GM21360 (cell line): ENCODE data around the gene ERBB4.
A peak's percentile ranks its signal among the peaks of the same experiment; 100 is the strongest.
"Not testable (repeated sequence)": the region's sequence is repeated elsewhere in the genome, so short reads cannot be mapped to it uniquely, and the experiment has no call there.

ENCODE experiments used
- ATAC-seq: cut with Tn5 transposase; IDR thresholded peaks from one replicate; pipeline ENCODE4 v1.9.1; 2021; ENCODE audit warnings: mild to moderate bottlenecking, moderate library complexity; ENCODE audit not compliant: unreplicated experiment

ERBB4 gene

DNA sequence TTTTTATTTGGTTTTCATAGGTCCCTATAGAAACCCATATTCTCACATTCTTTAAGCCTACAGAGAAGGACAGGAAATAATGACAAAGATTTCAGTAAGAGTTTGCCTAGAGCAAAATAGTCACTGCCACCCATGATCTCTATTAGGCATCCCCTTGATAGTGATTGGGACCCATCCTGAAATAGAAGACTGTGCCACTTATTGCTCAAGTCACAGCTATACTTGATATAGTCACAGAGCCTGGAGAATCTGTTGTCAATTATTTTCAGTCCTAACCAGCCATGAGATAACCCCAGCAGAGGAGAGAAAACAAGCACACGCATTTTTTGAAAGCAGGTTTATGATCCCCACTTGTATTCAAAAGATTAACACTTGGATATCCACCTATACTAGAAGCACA is 8.2 kb downstream of the ERBB4 start:
- no peak for ATAC-seq

GRCh38 chr2:212528106-212528856 is 10.3 kb downstream of the ERBB4 start:
- ATAC-seq = no peak

DNA sequence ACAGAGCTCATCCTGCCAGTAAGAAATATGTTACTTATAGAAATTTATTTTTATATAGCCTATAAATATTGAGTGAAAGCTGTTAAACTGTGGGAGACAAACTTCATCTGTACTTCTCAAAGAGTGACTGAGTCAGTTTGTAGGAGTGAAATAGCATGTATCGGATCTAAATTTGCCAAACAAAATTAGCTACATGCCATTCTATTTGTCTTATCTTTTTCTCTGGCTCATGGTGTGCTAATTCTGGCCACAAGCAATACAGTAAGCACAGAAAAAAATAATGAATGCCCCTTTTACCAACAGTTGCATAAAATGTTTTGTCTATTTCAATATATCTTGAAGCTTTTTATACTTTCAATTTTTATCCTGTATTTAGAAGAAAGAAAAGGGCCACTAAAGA is 12.5 kb downstream of the ERBB4 start:
- ATAC-seq = no peak

- ATAC-seq = no peak
These were observed 14.8 kb downstream of the ERBB4 start for GRCh38 chr2:212523756-212524155.

DNA sequence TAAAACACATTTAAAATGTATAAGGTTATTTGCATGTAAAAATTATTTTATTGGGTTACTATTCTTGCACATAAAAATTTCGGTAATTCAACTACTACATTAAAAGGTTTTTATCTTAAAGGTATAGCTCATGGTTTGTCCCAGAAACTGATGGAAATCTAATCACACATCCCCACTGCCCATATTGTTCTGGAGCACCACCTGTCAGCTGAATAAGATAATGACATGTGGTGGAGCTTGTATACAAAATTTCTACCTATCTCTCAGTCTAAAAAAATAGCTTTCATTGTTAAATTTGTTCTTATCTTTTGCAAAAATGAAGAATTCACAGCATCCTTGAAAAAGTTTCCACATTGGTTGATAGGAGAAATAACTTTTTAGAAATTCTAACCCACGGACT is 18.3 kb downstream of the ERBB4 start:
- ATAC-seq = no peak

DNA sequence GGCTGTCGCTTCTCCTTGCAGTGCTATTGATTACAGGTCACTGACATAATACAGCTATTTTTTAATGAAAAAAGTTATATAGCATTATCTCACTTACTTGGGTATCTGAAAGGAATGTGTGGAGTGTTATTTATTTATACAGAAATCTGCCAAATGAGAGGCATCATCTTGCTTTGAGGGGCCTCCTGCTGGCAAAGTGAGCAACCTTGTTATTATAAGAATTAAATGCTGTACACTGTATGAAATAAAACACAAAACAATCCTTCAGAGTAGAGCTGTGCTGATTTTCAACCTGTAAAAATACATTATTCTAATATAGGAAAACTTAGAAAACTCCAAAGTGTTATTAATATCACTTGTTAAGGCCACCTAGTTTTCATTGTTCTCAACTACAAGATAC is 20.9 kb downstream of the ERBB4 start:
- no peak for ATAC-seq

DNA sequence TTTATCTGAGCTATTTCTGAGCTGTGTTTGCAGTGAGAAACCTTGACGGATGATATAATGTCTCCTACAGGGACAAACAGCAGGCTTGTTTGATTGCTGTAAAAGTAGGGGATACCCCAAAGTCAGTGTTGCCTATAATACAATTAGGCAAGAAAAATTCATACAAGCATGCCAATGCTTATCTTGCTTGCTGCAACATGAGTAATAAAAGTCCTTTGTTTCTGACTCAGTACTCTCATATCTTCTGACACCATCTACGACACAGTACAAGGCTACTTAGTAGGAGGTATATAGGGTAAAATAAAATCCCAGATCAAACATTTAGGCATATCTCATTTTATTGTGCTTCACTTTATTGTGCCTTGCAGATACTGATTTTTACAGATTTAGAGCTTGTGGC is 33.0 kb downstream of the ERBB4 start:
- peak; percentile 84 for ATAC-seq

DNA sequence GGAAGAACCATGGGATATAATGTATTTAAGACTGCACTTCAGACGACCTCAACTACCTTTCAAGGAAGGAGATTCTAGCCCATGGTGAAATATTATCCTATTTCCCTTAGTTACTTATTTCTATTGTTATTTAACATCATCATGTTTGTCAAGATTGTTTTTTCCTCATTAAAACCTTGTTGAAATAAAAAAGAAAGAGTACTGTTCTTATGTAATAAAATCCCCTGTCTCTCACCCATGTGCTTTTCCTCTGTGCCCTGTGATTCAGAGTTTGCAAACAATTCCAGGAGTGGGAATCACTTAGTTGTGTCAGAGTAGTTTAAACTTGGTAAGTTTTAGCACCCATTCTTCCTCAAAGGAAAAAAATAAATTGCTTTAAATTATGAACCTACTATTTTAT is 43.6 kb downstream of the ERBB4 start:
- ATAC-seq = no peak

GRCh38 chr2:212494418-212495020 is 44.1 kb downstream of the ERBB4 start:
- no peak for ATAC-seq

- peak; percentile 68 for ATAC-seq
These were observed 48.8 kb downstream of the ERBB4 start for GRCh38 chr2:212489719-212490346.

GRCh38 chr2:212488611-212489010 is 50.0 kb downstream of the ERBB4 start:
- ATAC-seq = no peak

- ATAC-seq = no peak
These were observed 54.0 kb downstream of the ERBB4 start for GRCh38 chr2:212484563-212485080.

- no peak for ATAC-seq
These were observed 58.2 kb downstream of the ERBB4 start for GRCh38 chr2:212480447-212480846.

GRCh38 chr2:212477571-212477970 is 61.0 kb downstream of the ERBB4 start:
- ATAC-seq = no peak

DNA sequence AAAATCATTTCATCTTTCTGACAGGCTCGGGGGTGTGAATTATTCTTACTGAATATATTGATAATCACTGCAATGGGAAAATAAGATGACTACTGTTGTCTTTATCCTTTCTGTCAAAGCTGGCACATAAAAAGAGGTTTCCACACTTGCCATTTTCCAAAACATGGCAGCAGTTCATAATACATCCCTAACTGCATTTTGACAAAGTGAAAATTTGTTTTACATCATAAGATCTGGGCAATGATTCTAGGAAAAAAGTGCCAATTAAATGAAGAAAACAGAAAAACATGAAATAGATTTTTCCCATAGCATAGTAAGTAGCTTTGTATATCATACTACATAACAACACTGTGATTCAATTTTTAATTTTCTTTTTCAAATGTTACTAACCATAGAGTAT is 65.4 kb downstream of the ERBB4 start:
- ATAC-seq = no peak

DNA sequence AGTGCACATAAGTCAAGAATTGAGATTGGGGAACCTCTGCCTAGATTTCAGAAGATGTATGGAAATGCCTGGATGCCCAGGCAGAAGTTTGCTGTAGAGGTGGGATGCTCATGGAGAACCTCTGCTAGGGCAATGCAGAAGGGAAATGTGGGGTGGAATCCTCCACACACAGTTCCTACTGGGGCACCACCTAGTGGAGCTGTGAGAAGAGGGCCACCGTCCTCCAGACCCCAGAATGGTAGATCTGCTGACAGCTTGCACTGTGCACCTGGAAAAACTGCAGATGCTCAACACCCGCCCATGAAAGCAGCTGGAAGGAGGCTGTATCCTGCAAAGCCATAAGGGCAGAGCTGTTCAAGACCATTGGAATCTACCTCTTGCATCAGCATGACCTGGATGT is 71.1 kb downstream of the ERBB4 start:
- not testable (repeated sequence) for ATAC-seq

DNA sequence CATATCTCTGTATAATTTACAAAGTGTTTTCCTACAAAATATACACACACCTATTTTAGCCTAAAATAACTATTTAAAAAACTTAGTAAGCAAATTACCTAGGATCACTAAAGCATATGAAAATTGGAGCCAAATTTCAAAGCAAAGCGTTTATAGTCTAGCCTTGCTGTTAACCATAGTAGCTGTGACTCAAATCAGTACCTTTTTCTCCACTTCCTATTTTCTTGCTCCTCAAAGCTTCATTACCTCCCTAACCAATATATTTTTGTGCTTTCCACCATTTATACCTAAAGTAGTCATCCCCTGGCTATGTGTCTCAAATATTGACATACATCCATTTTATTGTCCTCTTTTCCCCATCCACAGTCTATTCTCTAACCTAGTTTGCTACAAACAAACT is 73.1 kb downstream of the ERBB4 start:
- peak; percentile 53 for ATAC-seq

DNA sequence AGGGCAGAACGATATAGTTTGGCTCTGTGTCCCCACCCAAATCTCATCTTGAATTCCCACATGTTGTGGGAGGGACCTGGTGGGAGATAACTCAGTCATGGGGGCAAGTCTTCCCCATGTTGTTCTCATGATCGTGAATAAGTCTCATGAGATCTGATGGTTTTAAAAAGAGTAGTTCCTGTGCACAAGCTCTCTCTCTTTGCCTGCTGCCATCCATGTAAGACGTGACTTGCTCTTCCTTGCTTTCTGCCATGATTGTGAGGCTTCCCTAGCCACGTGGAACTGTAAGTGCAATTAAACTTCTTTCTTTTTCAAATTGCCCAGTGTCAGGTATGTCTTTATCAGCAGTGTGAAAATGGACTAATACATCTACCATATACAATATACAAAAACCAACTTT is 76.9 kb downstream of the ERBB4 start:
- not testable (repeated sequence) for ATAC-seq

GRCh38 chr2:212454149-212454548 is 84.5 kb downstream of the ERBB4 start:
- ATAC-seq = no peak

- ATAC-seq = no peak
These were observed 86.8 kb downstream of the ERBB4 start for GRCh38 chr2:212451786-212452231.

DNA sequence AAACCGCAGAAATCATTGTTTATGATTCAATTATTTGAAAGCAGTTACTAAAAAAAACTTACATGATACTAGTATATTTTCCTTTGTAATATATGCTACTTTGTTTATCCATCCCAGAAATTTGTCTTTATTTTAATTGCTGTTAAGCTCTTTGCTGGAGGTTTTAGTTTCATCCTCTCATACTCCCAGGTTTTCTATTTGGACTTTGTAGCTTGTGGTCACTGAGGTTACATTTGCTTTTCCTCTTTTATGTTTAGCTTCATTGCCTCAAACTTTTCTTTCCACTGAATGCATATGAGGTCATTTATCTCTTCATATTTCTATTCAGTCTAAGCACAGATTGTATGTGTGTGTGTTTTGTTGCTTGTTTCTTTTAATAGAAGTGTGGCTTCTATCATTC is 89.9 kb downstream of the ERBB4 start:
- no peak for ATAC-seq

DNA sequence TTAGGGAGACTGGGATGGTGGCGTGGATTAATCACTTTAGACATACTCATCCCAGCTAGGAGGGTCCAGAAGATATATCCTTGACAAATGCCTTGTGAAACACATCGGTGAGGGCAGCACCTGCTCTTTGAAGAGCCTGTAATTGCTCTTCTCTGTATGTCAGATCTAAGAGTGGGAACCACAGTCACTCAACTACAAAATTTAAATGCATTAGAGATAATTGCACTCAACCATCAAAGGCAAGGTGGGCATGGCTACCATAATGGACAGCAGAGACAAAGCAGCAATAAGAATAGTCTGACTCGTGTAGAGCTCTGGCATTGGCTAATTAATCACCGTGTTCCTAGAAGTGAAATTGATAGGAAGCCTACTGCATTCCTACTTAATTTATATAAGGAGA is 96.8 kb downstream of the ERBB4 start:
- ATAC-seq = no peak
